ENCODE data around the gene RXRB.

RXRB gene

DNA sequence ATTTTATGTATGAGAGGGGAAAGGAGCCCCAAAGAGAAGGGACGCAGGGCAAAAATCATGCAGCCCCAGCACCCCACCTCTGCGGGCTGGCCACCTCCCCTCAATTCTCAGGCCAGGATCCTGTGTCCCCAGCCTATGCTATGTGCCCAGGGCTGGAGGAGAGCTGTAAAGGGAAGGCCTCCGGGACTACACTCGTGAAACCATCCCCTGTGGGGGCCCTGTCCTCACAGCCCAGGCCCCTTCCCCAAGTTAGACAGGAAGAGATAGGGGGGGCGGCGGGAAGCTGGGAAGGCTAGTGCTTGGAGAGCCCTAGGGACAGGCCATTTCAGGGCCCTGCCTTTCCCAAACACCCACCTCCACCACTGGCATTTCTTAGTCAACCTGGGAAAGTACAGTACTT is 6.8 kb downstream of the RXRB start:
- Histone ChIP-seq H3K79me2 (ENCODE audit: insufficient read depth, low read length) (peaks cover 24% of the 10 kb centered on the region), H4K20me1 (ENCODE audit: insufficient read depth, low read length, poor library complexity, severe bottlenecking) (peaks cover 25% of the 10 kb centered on the region), H3K27me3 (ENCODE audit: insufficient read depth, low read length, poor library complexity, severe bottlenecking) (peaks cover 3% of the 10 kb centered on the region), H3F3A (ENCODE audit: low read depth) (0 out of 2 replicates have a peak, but pooled peaks cover 3% of the 10 kb centered on the region), H3K9ac (ENCODE audit: low read depth, low read length, poor library complexity, severe bottlenecking) (no peak overlapping the region), H3K9me3 (ENCODE audit: insufficient read depth, low read depth, low read length) (no peaks in the 10 kb centered on the region), H3K4me2 (ENCODE audit: low read depth, low read length, poor library complexity, severe bottlenecking) (no peak overlapping the region), H3K4me3 (ENCODE audit: low read length, poor library complexity, severe bottlenecking) (no peak overlapping the region), H2AFZ (ENCODE audit: low read length) (no peak overlapping the region), H3K9me2 (replicated peaks; ENCODE audit: low read depth, low read length) (no peaks in the 10 kb centered on the region), H3K36me3 (ENCODE audit: insufficient read depth, low read length) (peaks cover 32% of the 10 kb centered on the region; the same call in 1 of the 2 replicates), H3K4me1 (ENCODE audit: insufficient read depth, low read length, poor library complexity, severe bottlenecking) (peaks cover 16% of the 10 kb centered on the region)
- no peak for TF ChIP-seq EZH2phosphoT487 (IDR thresholded peaks at IDR 0.05; ENCODE audit: borderline replicate concordance)
- TF ChIP-seq, protein P1, sequence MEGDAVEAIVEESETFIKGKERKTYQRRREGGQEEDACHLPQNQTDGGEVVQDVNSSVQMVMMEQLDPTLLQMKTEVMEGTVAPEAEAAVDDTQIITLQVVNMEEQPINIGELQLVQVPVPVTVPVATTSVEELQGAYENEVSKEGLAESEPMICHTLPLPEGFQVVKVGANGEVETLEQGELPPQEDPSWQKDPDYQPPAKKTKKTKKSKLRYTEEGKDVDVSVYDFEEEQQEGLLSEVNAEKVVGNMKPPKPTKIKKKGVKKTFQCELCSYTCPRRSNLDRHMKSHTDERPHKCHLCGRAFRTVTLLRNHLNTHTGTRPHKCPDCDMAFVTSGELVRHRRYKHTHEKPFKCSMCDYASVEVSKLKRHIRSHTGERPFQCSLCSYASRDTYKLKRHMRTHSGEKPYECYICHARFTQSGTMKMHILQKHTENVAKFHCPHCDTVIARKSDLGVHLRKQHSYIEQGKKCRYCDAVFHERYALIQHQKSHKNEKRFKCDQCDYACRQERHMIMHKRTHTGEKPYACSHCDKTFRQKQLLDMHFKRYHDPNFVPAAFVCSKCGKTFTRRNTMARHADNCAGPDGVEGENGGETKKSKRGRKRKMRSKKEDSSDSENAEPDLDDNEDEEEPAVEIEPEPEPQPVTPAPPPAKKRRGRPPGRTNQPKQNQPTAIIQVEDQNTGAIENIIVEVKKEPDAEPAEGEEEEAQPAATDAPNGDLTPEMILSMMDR (conservative IDR thresholded peaks at IDR 0.05; ENCODE audit: low read length) = no peak

DNA sequence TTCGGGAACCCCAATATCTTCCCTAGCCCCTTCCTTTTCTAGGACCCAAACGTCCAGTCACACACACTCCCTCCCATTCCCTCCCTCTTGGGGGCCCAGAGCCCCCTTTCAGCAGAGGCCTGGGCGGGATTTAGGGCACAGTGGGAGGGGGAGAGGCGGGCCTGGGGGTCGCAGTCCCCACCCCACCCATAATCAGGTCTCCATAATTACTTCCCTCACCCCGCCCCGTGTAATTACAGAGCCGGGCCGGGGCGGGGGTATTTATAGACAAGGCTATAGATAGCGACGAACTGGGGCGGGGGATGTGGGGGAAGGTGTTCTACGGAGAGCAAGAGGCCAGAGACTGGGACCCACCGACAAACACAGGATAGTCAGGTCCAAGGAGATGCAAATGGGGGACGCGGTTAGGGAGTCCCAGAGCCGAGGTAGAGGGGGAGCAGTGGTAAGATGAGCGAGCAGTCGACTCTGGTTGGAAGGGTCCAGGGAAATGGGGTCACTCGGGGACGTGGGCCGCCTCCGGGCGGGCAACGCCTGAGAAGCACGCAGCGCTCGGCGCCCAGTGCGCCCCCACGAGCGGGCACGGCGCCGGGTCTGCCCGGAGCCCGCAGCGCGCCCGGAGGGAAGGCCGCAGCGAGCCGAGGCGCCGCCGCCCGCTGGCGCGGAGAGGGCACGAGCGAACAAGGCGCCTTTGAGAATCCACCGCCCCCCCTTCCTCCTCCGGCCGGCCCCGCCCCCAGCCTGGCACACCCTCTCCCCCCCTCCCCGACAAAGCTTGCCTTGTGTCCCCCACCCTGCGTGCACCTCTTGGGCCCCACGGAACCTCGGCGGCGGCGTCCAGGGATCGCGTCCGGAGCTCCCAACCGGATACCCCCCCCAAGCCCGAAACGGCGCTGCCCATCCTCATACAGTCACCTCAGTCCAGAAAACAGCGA is 7.5 kb downstream of the RXRB start:
- peaks cover 17% of the 10 kb centered on the region for H3K79me2 ChIP-seq (ENCODE audit: insufficient read depth, low read length)
- H3F3A ChIP-seq (ENCODE audit: low read depth) = no peaks in the 10 kb centered on the region
- H3K9me3 ChIP-seq (ENCODE audit: insufficient read depth, low read depth, low read length) = no peaks in the 10 kb centered on the region
- H3K27me3 ChIP-seq (ENCODE audit: insufficient read depth, low read length, poor library complexity, severe bottlenecking) = peaks cover 10% of the 10 kb centered on the region
- H3K4me2 ChIP-seq (ENCODE audit: low read depth, low read length, poor library complexity, severe bottlenecking) = no peak overlapping the region
- peaks cover 10% of the 10 kb centered on the region for H3K4me1 ChIP-seq (ENCODE audit: insufficient read depth, low read length, poor library complexity, severe bottlenecking)
- peaks cover 18% of the 10 kb centered on the region for H4K20me1 ChIP-seq (ENCODE audit: insufficient read depth, low read length, poor library complexity, severe bottlenecking)
- no peak overlapping the region for H2AFZ ChIP-seq (ENCODE audit: low read length)
- H3K9ac ChIP-seq (ENCODE audit: low read depth, low read length, poor library complexity, severe bottlenecking) = no peak overlapping the region
- peaks cover 32% of the 10 kb centered on the region; the same call in 1 of the 2 replicates for H3K36me3 ChIP-seq (ENCODE audit: insufficient read depth, low read length)
- no peak overlapping the region for H3K4me3 ChIP-seq (ENCODE audit: low read length, poor library complexity, severe bottlenecking)
- TF ChIP-seq EZH2phosphoT487 (IDR thresholded peaks at IDR 0.05; ENCODE audit: borderline replicate concordance) = no peak
- TF ChIP-seq, protein P1 (conservative IDR thresholded peaks at IDR 0.05; ENCODE audit: low read length) = no peak
- no peaks in the 10 kb centered on the region for H3K9me2 ChIP-seq (replicated peaks; ENCODE audit: low read depth, low read length)

DNA sequence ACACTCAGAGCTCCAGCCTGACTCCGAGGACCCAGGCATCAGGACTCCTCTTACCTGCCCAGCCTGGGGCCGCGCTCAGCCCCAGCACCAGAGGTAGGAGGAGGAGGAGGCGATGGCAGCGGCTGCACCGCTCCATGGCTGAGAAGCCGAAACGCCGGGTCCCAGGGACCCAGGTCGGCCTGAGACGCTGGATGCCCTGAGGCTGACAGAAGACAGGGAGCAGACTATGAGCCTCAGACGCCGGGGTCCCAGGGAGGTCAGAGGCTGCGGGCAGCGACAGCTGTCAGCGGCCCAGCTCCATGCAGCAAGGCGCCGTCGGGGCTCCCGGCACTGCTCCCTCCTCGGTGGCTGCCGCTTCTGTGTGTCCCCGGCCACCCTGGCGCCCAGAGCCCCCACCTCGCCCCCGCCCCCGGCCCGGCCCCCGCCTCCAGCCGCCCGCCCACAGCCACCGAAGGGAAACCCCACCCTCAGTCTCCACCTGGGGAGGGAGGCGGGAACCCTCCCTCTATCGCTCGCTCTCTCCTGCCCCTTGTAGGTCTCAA is 8.3 kb downstream of the RXRB start, which contains the start of gene COL11A2:
Gene COL11A2 (minus strand): TSS at position 363 of the 542 bp plus-strand sequence. CDS start 227 bp downstream, at position 136.
- Histone ChIP-seq H3K27me3 (ENCODE audit: insufficient read depth, low read length, poor library complexity, severe bottlenecking) (peaks cover 13% of the 10 kb centered on the region), H3K4me2 (ENCODE audit: low read depth, low read length, poor library complexity, severe bottlenecking) (no peak within 1 kb of the TSS), H2AFZ (ENCODE audit: low read length) (no peak within 1 kb of the TSS), H3F3A (ENCODE audit: low read depth) (no peaks in the 10 kb centered on the region), H4K20me1 (ENCODE audit: insufficient read depth, low read length, poor library complexity, severe bottlenecking) (peaks cover 12% of the 10 kb centered on the region), H3K9me2 (replicated peaks; ENCODE audit: low read depth, low read length) (no peaks in the 10 kb centered on the region), H3K36me3 (ENCODE audit: insufficient read depth, low read length) (peaks cover 30% of the 10 kb centered on the region; the same call in 1 of the 2 replicates), H3K4me1 (ENCODE audit: insufficient read depth, low read length, poor library complexity, severe bottlenecking) (peaks cover 3% of the 10 kb centered on the region), H3K79me2 (ENCODE audit: insufficient read depth, low read length) (peaks cover 10% of the 10 kb centered on the region), H3K4me3 (ENCODE audit: low read length, poor library complexity, severe bottlenecking) (no peak within 1 kb of the TSS), H3K9ac (ENCODE audit: low read depth, low read length, poor library complexity, severe bottlenecking) (no peak within 1 kb of the TSS), H3K9me3 (ENCODE audit: insufficient read depth, low read depth, low read length) (no peaks in the 10 kb centered on the region)
- TF ChIP-seq EZH2phosphoT487 (IDR thresholded peaks at IDR 0.05; ENCODE audit: borderline replicate concordance) = no peak
- TF ChIP-seq, protein P1 (conservative IDR thresholded peaks at IDR 0.05; ENCODE audit: low read length) = no peak
